M059J (cell line): ENCODE results near the gene RTKN. TPM values are rescaled to one million over a fixed set of nuclear protein-coding genes. Genes with fewer than 3 reads are reported as not detected.
"Not testable (repeated sequence)": the region's sequence is repeated elsewhere in the genome, so short reads cannot be mapped to it uniquely, and the experiment has no call there.

Experiments
- DNase-seq: peaks from one replicate; pipeline ENCODE4 v3.0.0-alpha.2; 2012; ENCODE audit warnings: low read depth
- total RNA-seq: library from RNA; depleted of rRNA; stranded (reverse); fragments of >200 nt; shearing (Covaris generic); gene quantifications from 2 replicates; pipeline ENCODE4 v1.2.3, GENCODE V29; 2014

The RTKN gene
- total RNA-seq, 1 experiment from 2014 or later: 12.1 TPM

GRCh38 chr2:74439373-74439772 lies 2.4 kb downstream of the RTKN start:
- no peak for DNase-seq

- no peak for DNase-seq
These were observed 3.5 kb downstream of the RTKN start for GRCh38 chr2:74438248-74438647.

GRCh38 chr2:74436848-74437695 lies 4.7 kb downstream of the RTKN start:
- DNase-seq: no peak

- DNase-seq: no peak
These were observed 5.5 kb downstream of the RTKN start for GRCh38 chr2:74436111-74436805.

GRCh38 chr2:74430502-74430901 lies 11.2 kb downstream of the RTKN start:
- DNase-seq: no peak

- DNase-seq: no peak
These were observed 12.0 kb downstream of the RTKN start for GRCh38 chr2:74429487-74430451.

- DNase-seq: no peak
These were observed 13.1 kb downstream of the RTKN start for GRCh38 chr2:74428675-74429074.

- DNase-seq: peak; percentile 13
These were observed 14.2 kb downstream of the RTKN start for GRCh38 chr2:74427551-74427950.

GRCh38 chr2:74426181-74426758 lies 15.5 kb downstream of the RTKN start:
- DNase-seq: no peak

GRCh38 chr2:74425523-74425922 lies 16.2 kb downstream of the RTKN start:
- DNase-seq: no peak

- no peak for DNase-seq
These were observed 16.7 kb downstream of the RTKN start for GRCh38 chr2:74424995-74425406.

GRCh38 chr2:74424139-74424992 lies 17.4 kb downstream of the RTKN start:
- DNase-seq: peak; percentile 23

GRCh38 chr2:74423231-74424095 lies 18.3 kb downstream of the RTKN start:
- no peak for DNase-seq

GRCh38 chr2:74421221-74421870 lies 20.4 kb downstream of the RTKN start, which contains the start of the genes C2orf81 and WDR54:
TSS of gene C2orf81 (minus strand) at chr2:74421619. CDS start at chr2:74421560, 59 bp downstream.
TSS of gene WDR54 (plus strand) at chr2:74421730. CDS start at chr2:74422154, 424 bp downstream.
- peak; percentile 90 for DNase-seq

- not testable (repeated sequence) for DNase-seq
These were observed 21.2 kb downstream of the RTKN start for GRCh38 chr2:74420443-74421103.

GRCh38 chr2:74420006-74420405 lies 21.7 kb downstream of the RTKN start:
- no peak for DNase-seq

- no peak for DNase-seq
These were observed 22.4 kb downstream of the RTKN start for GRCh38 chr2:74419345-74419744.

- no peak for DNase-seq
These were observed 23.4 kb downstream of the RTKN start for GRCh38 chr2:74418312-74418711.
